ENCODE measurements around the gene C5orf34. TPM values are rescaled to one million over a fixed set of nuclear protein-coding genes. Genes with fewer than 3 reads are reported as not detected.
A peak's percentile ranks its signal among the peaks of the same experiment; 100 is the strongest.

The C5orf34 gene
- total and polyA plus RNA-seq, 9 of the 15 experiments (the other 6 are each of a cell fraction or from before 2014, with no cell fraction given), result 13.2 to 32.6 (median 20.7) TPM

GRCh38 chr5:43555895-43556606 lies 41.1 kb upstream of the C5orf34 start (continued):
- TF ChIP-seq CCAR2 (IDR thresholded peaks at IDR 0.05; ENCODE audit: low read depth, low read length) (no peak), TFAM (CRISPR knock-in tag; conservative IDR thresholded peaks at IDR 0.05) (no peak), ZNF311 (CRISPR knock-in tag; IDR thresholded peaks at IDR 0.05) (no peak), SUPT5H (IDR thresholded peaks at IDR 0.05) (no peak), RNF219 (CRISPR knock-in tag; IDR thresholded peaks at IDR 0.05) (no peak), ZNF263 (CRISPR knock-in tag; IDR thresholded peaks at IDR 0.05; ENCODE audit: borderline replicate concordance) (0 out of 2 replicates have a peak, but pooled peaks have one; percentile 58), PYGO2 (tag; IDR thresholded peaks at IDR 0.05) (no peak), PURB (CRISPR knock-in tag; IDR thresholded peaks at IDR 0.05; ENCODE audit: low read depth) (no peak), ZNF134 (CRISPR knock-in tag; conservative IDR thresholded peaks at IDR 0.05) (no peak), MCM2 (IDR thresholded peaks at IDR 0.05; ENCODE audit: low read depth) (no peak), MAZ (CRISPR knock-in tag; conservative IDR thresholded peaks at IDR 0.05 in 1 of 2, IDR thresholded peaks at IDR 0.05 in 1 of 2) (no peak; a peak in 1 of 4 replicates), CEBPG (CRISPR knock-in tag; IDR thresholded peaks at IDR 0.05) (no peak), CEBPG (tag; conservative IDR thresholded peaks at IDR 0.05 in 1 of 2, IDR thresholded peaks at IDR 0.05 in 1 of 2) (no peak), RNF2 (IDR thresholded peaks at IDR 0.05) (no peak)
- TF ChIP-seq, protein P1, sequence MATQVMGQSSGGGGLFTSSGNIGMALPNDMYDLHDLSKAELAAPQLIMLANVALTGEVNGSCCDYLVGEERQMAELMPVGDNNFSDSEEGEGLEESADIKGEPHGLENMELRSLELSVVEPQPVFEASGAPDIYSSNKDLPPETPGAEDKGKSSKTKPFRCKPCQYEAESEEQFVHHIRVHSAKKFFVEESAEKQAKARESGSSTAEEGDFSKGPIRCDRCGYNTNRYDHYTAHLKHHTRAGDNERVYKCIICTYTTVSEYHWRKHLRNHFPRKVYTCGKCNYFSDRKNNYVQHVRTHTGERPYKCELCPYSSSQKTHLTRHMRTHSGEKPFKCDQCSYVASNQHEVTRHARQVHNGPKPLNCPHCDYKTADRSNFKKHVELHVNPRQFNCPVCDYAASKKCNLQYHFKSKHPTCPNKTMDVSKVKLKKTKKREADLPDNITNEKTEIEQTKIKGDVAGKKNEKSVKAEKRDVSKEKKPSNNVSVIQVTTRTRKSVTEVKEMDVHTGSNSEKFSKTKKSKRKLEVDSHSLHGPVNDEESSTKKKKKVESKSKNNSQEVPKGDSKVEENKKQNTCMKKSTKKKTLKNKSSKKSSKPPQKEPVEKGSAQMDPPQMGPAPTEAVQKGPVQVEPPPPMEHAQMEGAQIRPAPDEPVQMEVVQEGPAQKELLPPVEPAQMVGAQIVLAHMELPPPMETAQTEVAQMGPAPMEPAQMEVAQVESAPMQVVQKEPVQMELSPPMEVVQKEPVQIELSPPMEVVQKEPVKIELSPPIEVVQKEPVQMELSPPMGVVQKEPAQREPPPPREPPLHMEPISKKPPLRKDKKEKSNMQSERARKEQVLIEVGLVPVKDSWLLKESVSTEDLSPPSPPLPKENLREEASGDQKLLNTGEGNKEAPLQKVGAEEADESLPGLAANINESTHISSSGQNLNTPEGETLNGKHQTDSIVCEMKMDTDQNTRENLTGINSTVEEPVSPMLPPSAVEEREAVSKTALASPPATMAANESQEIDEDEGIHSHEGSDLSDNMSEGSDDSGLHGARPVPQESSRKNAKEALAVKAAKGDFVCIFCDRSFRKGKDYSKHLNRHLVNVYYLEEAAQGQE (IDR thresholded peaks at IDR 0.05; ENCODE audit: borderline replicate concordance), result no peak
- TF ChIP-seq, protein P1 (CRISPR knock-in tag; IDR thresholded peaks at IDR 0.05; ENCODE audit: low read depth), result no peak
- TF ChIP-seq, protein P2, sequence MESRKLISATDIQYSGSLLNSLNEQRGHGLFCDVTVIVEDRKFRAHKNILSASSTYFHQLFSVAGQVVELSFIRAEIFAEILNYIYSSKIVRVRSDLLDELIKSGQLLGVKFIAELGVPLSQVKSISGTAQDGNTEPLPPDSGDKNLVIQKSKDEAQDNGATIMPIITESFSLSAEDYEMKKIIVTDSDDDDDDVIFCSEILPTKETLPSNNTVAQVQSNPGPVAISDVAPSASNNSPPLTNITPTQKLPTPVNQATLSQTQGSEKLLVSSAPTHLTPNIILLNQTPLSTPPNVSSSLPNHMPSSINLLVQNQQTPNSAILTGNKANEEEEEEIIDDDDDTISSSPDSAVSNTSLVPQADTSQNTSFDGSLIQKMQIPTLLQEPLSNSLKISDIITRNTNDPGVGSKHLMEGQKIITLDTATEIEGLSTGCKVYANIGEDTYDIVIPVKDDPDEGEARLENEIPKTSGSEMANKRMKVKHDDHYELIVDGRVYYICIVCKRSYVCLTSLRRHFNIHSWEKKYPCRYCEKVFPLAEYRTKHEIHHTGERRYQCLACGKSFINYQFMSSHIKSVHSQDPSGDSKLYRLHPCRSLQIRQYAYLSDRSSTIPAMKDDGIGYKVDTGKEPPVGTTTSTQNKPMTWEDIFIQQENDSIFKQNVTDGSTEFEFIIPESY (CRISPR knock-in tag; IDR thresholded peaks at IDR 0.05), result no peak; the same call in 1 of the 2 replicates

Measured in K562 (cell line).